ENCODE data around the gene RNF144A. TPM values are rescaled to one million over a fixed set of nuclear protein-coding genes. Genes with fewer than 3 reads are reported as not detected.
"Not testable (repeated sequence)": the region's sequence is repeated elsewhere in the genome, so short reads cannot be mapped to it uniquely, and the experiment has no call there.

RNF144A gene
- total RNA-seq, 1 experiment from 2014 or later = 7.3 TPM

DNA sequence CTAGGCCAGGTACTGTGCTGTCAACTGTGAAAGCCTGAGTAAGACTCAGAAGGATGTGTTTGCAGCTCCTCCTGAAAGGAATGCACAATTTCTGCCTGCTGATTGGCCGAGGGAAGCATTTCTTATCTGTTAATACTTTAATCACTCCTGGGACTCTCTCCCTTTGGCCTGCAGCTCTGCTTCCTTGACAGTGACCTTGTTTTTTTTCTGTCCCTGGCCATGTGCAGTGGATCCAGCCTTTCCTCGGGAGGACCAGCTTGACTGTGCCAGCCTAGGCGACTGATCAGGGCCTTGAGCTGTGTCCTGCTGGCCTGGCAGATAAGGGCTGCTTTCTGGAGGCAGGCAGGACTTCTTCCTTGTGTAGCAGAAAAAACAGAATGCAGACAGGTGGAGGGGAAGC, 10.0 kb downstream of the RNF144A start:
- DNase-seq (ENCODE audit: extremely low read depth, low read depth) = no peak

DNA sequence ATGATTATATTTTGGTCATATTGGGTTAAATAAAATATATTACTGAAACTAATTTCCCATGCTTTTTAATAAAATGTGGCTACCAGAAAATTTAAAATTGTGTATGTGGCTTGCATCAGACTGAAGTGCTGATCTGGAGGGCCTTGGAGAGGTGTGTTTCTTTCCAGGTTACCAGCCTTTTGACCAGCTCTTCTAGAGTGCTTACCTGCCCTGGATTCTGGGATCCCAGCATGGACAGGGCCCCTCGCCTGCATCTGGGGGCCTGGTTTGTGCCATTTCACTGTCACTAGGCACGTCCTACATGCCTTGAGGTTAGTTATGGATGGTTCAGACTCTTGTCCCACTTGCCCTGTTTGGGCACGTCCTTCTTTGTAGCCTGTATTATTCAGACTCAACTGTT, 10.5 kb downstream of the RNF144A start:
- DNase-seq (ENCODE audit: extremely low read depth, low read depth) = no peak

DNA sequence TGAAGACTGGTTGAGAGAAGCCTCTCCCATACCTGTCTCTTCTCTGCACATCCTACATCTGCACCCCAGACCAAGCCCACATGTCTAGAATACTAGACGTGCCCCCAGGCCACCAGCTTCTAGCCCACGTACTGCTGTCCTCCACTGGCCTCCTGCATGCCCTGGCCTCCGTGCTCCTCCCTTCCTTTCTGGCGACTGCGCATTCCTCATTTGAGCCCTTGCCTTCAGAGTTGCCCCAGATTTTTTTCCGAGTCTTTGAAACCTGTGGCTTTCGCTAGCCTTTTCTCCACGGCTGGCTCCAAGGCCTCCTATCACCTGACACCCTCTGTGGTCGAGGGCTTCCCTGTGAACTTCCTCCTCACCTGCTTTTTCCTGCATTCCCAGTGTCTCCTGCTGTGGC, 11.2 kb downstream of the RNF144A start:
- no peak for DNase-seq (ENCODE audit: extremely low read depth, low read depth)

DNA sequence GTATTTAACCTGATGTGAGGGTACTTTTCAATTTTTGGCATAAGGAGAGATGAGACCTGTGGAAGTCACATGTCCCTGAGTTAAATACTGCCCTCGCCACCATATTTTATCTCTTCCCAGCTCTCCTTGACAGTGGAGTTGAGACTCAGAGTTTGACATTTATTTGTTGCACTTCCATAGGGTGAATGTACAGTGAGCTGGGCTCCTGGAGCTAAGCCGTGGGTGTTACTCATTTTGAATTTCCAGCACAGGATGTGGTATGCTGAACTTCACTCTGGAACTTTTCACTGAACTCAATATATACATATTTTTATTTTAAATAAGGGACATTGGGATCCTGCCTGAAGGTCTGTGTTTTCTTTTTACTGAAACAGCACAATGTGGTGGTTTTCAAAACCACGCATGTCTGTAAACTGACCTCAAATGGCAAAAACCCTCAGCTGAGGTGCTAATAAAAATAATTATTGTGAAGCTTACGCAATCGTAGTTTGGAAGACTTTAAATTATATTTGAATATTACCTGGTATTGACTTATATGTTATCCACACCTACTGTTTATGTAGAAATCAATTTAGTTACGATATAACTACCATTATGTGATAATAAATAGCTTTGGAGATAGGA, 12.1 kb downstream of the RNF144A start:
- DNase-seq (ENCODE audit: extremely low read depth, low read depth) = no peak

DNA sequence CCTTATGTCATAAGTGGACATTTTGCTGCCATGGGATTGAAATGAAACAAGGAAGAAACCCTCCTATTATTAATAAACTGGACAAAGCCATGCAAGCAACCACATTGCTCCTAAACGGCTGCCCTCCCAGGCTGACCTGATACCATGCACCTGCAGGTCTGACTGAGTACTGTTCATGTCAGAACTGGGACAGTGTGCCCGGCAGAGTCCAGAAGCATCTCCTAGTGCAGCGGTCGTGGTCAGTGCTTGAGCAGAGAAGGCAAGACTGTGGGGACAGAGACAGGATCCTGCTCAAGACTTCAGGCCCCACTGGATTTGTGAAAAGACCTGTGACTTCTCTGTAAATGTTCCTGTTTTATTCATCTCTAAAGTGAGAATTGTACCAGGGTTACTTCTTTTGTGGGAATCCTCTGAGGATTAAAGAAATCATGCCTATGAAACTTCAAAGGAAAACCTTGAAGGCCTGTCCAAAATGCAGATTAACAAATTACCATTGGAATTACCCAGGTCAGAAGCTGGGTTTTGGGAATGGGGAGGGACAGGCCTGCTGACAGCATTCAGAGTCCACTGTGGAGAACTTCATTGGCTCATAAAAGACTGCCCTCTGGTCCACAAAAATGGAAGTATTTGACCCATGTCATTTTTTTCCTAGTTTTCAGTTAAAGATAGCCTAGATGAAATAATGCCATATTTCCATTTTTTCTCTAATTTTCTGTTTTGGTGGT, 13.9 kb downstream of the RNF144A start:
- DNase-seq (ENCODE audit: extremely low read depth, low read depth) = no peak

DNA sequence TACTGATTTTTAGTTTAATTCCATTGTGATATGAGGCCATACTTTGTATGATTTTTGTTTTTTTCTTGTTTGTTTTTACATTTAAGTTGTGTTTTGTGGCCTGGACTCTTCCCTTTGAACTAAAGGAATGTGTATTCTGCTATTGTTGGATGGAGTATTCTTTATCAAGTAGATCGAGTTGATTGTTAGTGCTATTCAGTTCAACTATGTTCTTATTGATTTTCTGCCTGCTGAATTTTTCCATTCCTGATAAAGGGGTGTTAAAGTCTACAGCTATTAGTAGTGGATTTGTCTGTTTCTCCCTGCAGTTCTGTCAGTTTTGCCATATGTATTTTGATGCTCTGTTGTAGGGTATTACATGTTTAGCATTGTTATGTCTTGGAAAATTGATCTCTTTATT, 14.5 kb downstream of the RNF144A start:
- DNase-seq (ENCODE audit: extremely low read depth, low read depth) = no peak

DNA sequence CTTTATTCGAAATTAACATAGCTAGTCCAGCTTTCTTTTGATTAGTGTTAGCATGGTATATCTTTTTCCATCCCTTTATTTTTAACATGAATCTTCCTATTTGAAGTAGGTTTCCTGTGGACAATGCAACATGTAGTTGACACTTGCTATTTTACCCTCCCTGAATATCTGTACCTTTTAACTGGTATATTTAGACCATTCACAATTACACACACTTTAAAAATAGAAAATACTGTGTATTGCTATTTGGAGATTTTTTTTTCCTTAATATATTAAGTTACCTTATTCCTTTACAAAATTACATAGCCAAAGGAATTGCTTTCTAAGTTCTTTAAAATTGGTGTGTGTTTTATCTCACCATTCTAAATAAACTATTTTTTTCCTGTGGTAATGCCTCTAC, 15.0 kb downstream of the RNF144A start:
- no peak for DNase-seq (ENCODE audit: extremely low read depth, low read depth)

DNA sequence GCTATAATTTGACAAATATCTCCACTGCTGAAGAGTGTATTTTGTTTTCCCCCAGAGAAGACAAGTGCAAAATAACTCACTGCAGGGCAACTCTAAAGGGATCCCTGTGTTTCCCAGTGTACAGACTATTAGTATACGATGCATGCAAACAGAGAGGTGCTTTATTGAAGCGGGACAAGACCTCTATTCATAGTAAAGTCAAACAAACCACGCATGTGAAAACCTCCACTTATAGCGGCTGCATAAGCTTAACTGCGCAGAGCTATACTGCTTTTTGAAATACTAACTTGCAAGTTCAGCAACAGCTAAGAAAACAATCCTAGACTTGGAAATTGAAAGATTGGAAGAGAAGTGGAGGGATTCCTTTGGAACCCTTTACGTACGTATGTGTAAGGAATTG, 15.6 kb downstream of the RNF144A start:
- DNase-seq (ENCODE audit: extremely low read depth, low read depth) = no peak

DNA sequence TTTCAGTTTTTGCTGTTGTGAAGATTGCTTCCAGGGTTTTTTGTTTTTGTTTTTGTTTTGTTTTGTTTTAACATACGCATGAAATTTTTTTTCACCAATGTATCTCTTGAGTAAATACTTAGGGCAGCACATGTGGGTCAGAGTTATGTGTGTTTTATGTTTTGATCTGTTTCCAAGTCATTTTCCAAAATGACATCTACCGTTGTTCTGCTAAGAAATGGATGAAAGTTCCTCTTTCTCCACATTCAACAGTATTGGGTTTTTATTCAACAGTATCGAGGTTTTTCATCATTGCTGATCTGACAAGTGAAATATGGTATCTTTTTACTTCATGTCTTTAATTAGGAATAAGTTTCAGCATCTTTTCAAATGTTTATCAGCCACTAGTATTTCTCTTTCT, 16.7 kb downstream of the RNF144A start:
- DNase-seq (ENCODE audit: extremely low read depth, low read depth) = no peak

DNA sequence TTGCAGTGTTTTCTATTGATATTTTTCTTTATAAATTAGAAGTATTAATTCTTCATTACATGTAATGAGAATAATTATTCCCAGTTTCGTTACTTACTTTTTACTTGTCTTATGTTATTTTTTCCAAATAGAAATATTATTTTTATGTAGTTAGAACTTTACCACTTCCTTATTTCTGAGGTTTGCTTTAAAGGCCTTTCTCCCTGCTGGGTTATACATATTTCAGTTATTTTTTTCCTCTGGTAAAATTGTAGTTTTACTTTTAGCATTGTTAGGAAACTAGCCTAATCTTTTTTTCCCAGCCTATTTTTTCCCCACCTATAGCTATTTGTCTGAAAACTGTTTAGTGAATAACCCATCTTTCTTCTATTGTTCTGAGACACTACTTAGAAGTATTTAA, 17.1 kb downstream of the RNF144A start:
- DNase-seq (ENCODE audit: extremely low read depth, low read depth) = no peak

DNA sequence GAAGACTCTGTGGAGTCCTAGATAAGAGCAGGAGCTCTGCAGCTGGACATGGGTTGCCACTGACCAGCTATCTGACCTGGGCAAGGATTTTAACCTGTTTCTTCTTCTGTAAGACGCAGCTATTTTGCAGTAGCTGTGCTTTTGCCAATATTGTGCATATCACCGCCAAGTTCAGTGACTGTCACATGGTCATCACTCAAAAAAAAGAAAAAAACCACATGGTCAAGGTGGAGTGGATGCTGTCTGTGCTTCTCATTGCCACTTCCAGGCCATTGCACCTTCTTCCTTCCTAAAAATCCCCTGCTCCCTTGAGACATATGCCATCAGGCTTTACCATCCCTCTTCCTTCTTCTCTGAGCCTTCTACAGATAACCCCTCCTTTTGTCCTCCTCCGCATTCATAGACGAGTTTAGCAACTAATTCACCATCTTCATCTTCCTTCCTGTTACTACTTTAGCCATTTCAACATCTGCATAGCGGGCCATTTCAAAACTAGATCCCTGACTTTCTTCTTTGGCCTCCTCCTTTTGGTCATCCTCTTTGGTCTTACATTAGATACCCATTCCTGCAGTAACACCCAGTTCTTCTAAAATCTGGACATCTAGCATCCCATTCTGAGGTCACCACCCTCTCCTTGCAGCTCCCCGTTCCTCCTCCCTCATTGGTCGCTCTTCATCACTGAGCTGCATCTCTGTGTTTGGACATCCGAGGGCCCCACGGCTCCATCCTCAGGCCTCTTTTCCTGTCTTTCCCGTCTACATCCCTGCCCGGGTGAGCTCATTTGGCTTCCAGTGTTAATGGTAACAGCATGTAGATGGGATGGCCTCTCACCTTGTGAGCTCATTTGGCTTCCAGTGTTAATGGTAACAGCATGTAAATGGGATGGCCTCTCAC, 17.8 kb downstream of the RNF144A start:
- no peak for DNase-seq (ENCODE audit: extremely low read depth, low read depth)

DNA sequence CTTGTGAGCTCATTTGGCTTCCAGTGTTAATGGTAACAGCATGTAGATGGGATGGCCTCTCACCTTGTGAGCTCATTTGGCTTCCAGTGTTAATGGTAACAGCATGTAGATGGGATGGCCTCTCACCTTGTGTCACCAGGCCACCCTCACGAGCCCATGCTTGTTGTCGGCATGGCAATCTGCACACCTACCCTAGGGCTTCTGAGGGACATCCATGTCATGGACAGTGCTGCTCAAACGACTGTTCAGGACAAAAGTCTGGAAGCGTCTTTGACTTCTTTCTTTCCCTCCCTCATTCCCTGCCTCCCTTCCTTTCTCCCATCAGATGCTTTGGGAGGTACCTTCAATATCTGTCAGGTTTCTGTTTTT, 18.4 kb downstream of the RNF144A start:
- DNase-seq (ENCODE audit: extremely low read depth, low read depth) = not testable (repeated sequence)

DNA sequence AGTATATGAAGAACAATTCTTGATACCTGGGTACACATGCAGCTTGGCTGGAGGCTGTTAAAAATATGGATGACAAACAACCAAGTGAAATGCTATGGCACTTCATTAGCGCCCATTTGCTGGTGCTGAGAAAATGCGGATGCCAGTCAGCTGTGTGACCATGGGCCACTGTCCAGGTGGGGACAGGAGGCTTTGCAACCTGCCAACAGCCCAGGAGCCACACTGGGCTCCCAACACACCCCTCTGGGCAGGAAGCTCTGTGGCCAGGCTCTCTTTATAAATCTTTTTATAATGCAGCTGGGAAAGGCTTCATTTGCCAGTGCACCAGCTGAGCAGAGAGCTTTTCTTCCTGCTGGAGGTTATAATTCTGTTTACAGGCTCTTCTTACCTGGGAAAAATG, 19.9 kb downstream of the RNF144A start:
- no peak for DNase-seq (ENCODE audit: extremely low read depth, low read depth)

DNA sequence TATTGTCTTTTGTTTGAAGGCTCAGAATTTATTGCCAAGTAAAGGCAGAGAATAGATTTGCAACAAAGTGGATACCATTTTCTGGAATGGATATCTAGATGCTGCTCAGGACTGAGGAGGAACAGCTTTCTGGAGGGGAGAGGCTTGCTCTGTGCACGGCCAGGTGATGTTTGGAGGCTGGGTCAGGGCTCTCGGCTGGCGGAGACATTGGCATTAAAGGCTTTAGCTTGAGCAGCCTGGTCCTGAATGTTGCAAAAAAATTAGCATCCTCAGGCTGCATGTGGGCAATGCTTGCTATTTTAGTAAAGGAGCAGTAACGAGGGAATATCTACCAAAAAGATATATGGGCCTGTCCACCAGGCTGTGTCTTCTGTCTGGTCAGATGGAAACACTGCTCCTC, 20.4 kb downstream of the RNF144A start:
- DNase-seq (ENCODE audit: extremely low read depth, low read depth) = no peak

DNA sequence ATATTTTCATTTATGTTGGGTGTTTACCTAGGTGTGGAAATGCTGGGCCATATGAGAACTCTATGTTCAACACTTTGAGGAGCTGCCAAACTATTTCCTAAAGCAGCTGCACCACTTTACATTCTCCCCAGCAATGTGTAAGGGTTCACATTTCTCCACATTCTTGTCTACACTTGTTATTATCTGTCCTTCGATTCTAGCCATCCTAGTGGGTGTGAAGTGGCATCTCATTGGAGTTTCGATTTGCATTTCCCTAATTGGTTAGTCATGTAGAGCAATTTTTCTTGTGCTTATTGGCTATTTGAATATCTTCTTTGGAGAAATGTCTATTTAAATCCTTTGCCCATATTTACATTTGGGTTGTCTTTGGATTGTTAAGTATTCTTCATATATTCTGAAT, 21.9 kb downstream of the RNF144A start:
- no peak for DNase-seq (ENCODE audit: extremely low read depth, low read depth)

DNA sequence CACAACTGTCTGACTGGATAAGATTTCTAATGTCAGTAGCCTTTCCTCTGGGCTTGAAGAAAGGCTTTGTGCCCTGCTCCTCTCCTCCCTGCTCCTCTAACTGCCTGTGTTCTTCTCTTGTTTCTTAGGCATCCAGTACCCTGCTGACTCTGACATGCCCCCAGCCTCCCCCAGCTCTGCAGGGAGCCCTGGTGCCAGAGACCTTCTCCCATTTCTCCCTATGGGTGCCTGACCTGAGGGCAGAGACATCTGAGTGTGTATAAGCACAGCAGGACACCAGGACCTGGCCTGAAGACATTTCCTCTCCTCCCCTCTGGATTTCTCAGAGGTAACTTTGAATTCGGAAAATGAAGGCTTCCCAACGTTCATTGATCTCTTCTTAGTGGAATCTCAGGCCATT, 23.6 kb downstream of the RNF144A start:
- no peak for DNase-seq (ENCODE audit: extremely low read depth, low read depth)

DNA sequence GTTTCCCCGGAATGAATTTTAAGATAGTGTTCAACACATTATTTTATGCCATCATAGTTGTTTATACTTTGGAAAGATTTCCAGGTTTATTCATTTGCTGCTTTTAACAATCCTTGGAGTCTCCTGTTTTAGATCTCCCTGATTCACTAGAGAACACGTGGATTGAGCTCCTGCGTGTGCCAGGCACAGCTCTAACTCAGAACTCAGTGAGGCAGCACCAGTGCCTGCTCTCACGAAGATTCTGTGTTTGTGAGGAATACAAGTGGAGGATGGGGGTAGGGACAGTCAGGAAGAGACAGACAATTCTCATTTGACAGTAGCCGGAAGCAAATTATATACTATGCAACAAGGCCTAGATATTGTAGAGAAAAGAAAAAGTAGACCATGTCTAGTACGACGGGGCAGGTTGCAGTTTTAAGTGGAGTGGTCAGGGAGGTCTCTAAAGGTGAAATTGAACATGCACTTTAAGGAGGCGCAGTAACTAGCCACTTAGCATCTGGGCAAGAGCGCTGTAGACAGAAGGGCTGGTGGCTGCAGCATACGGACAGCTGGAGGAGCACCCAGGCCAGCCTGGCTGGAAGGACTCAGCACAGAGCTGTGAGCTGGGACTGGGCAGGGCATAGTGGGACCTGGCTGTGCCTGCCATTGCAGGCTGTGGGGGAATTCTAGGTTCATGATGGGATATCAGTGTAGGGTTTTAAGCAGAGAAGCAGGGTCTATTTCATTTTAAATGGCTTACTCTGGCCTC, 24.3 kb downstream of the RNF144A start:
- DNase-seq (ENCODE audit: extremely low read depth, low read depth) = no peak

DNA sequence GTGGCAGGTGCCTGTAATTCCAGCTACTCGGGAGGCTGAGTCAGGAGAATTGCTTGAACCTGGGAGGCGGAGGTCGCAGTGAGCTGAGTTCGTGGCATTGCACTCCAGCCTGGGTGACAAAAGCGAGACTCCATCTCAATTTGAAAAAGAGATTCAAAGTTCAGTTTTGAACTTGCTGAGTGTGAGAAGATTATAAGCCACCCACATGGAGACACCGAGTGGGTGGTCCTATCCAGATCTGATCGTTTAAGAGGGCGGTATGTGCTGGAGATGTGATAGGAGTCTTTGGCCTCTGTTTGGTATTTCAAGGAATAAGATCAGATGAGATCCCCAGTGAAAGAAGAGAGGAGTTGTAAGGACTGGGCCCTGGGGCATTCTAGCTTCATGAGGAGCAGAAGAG, 25.6 kb downstream of the RNF144A start:
- no peak for DNase-seq (ENCODE audit: extremely low read depth, low read depth)

DNA sequence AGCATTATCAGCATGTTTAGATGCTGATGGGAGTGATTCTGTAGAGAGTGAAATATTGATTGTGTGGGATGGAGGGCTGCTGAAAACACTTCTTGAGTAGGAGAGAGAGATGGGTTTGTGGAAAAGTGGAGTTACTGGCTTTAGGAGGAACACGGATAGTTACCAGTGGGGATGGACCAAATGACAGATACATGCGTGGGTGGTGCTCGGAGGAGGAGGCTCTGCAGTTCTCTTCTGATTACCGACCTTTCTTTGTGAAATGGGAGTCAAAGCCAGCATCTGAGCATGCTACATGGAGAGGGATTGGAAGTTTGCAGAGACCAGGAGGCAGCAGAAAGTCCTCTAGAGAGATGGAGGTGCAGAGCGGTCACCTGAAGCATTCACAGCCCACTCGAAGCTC, 26.3 kb downstream of the RNF144A start:
- no peak for DNase-seq (ENCODE audit: extremely low read depth, low read depth)

DNA sequence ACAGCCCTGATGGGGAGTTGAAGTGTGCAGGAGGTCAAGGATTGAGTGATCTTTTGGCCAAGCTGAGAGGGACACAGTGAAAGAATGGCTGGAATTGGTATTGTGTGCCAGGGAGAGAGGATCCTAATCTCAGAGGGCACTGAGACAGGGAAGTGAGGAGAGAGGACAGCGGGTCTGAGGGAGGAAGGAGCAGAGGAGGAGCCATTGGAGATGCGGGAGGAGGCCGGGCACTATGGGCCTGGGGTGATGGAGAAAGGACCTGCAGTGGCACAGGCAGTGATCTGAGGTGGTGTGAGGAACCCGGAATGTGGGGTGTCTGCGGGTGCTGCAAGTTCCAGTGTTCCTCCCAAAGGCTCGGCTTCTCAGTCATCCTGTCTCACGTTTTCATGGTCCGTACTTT, 26.8 kb downstream of the RNF144A start:
- DNase-seq (ENCODE audit: extremely low read depth, low read depth) = no peak

DNA sequence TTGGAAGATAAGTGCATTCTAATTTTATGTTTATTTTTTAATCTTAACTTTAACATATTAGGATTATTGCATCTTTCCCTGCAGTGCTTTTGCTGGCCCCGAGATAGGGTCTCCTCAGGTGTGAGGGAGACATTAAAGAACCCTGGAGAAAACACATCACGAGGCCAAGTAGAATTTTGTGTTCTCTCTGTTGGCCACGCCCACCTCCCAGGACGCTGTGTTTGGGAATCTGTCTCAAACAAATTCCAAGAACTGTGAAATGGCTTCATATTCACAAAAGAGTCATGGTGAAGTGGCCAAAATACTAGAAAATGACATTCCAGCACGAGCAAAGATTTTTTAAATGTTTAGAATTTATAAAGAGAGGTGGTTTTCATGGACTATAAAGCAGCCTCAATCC, 27.3 kb downstream of the RNF144A start:
- DNase-seq (ENCODE audit: extremely low read depth, low read depth) = no peak
